ENCODE data around the gene LIN7C.
"Not testable (repeated sequence)": the region's sequence is repeated elsewhere in the genome, so short reads cannot be mapped to it uniquely, and the experiment has no call there.

LIN7C gene

GRCh38 chr11:27470166-27470565 lies 36.4 kb downstream of the LIN7C start:
- no peak for DNase-seq (ENCODE audit: low spot score)

- no peak for DNase-seq (ENCODE audit: low spot score)
Measured at GRCh38 chr11:27468995-27469695, 37.4 kb downstream of the LIN7C start.

- no peak for DNase-seq (ENCODE audit: low spot score)
Measured at GRCh38 chr11:27468209-27468994, 38.2 kb downstream of the LIN7C start.

- no peak for DNase-seq (ENCODE audit: low spot score)
Measured at GRCh38 chr11:27467181-27467913, 39.2 kb downstream of the LIN7C start.

- DNase-seq (ENCODE audit: low spot score): no peak
Measured at GRCh38 chr11:27466363-27466762, 40.2 kb downstream of the LIN7C start.

GRCh38 chr11:27465629-27466028 lies 40.9 kb downstream of the LIN7C start:
- no peak for DNase-seq (ENCODE audit: low spot score)

- DNase-seq (ENCODE audit: low spot score): no peak
Measured at GRCh38 chr11:27464909-27465308, 41.7 kb downstream of the LIN7C start.

- no peak for DNase-seq (ENCODE audit: low spot score)
Measured at GRCh38 chr11:27464289-27464696, 42.3 kb downstream of the LIN7C start.

GRCh38 chr11:27462543-27462942 lies 44.0 kb downstream of the LIN7C start:
- no peak for DNase-seq (ENCODE audit: low spot score)

- DNase-seq (ENCODE audit: low spot score): no peak
Measured at GRCh38 chr11:27460158-27460978, 46.2 kb downstream of the LIN7C start.

- no peak for DNase-seq (ENCODE audit: low spot score)
Measured at GRCh38 chr11:27459191-27459590, 47.4 kb downstream of the LIN7C start.

- no peak for DNase-seq (ENCODE audit: low spot score)
Measured at GRCh38 chr11:27458182-27458581, 48.4 kb downstream of the LIN7C start.

- DNase-seq (ENCODE audit: low spot score): no peak
Measured at GRCh38 chr11:27456795-27457329, 49.7 kb downstream of the LIN7C start.

GRCh38 chr11:27456140-27456794 lies 50.3 kb downstream of the LIN7C start:
- DNase-seq (ENCODE audit: low spot score): no peak

GRCh38 chr11:27455667-27456066 lies 50.9 kb downstream of the LIN7C start:
- no peak for DNase-seq (ENCODE audit: low spot score)

- DNase-seq (ENCODE audit: low spot score): no peak
Measured at GRCh38 chr11:27453701-27454100, 52.9 kb downstream of the LIN7C start.

GRCh38 chr11:27452147-27452546 lies 54.4 kb downstream of the LIN7C start:
- no peak for DNase-seq (ENCODE audit: low spot score)

- no peak for DNase-seq (ENCODE audit: low spot score)
Measured at GRCh38 chr11:27451244-27451965, 55.2 kb downstream of the LIN7C start.

- not testable (repeated sequence) for DNase-seq (ENCODE audit: low spot score)
Measured at GRCh38 chr11:27448184-27448540, 58.4 kb downstream of the LIN7C start.

All from SW480 (cell line).